Measurements from ENCODE around the gene SPINDOC. TPM values are rescaled to one million over a fixed set of nuclear protein-coding genes. Genes with fewer than 3 reads are reported as not detected.
A peak's percentile ranks its signal among the peaks of the same experiment; 100 is the strongest.

SPINDOC gene
- total and polyA plus RNA-seq, 9 of the 15 experiments (the other 6 are each of a cell fraction or from before 2014, with no cell fraction given): 0.70 to 36.3 (median 19.6) TPM

- TF ChIP-seq ZBTB9 (CRISPR knock-in tag; IDR thresholded peaks at IDR 0.05): 0 out of 2 replicates have a peak, but pooled peaks have one; percentile 54
- TF ChIP-seq SMARCA4 (IDR thresholded peaks at IDR 0.05): peak; percentile 84
- TF ChIP-seq NFIC (IDR thresholded peaks at IDR 0.05): 0 out of 2 replicates have a peak, but pooled peaks have one; percentile 5
- TF ChIP-seq GABPB2 (CRISPR knock-in tag; conservative IDR thresholded peaks at IDR 0.05): no peak
- TF ChIP-seq TEAD4 (IDR thresholded peaks at IDR 0.05; ENCODE audit: low read length): peak; percentile 69
- no peak for TF ChIP-seq TEAD4 (CRISPR knock-in tag; IDR thresholded peaks at IDR 0.05; ENCODE audit: borderline replicate concordance)
- no peak for TF ChIP-seq HNRNPUL1 (IDR thresholded peaks at IDR 0.05; ENCODE audit: low read length)
- TF ChIP-seq IRF9 (tag; IDR thresholded peaks at IDR 0.05): peak; percentile 85
- TF ChIP-seq PHF21A (IDR thresholded peaks at IDR 0.05; ENCODE audit: borderline replicate concordance, low read depth): no peak
- peak; percentile 64; the same call in 1 of the 2 replicates for TF ChIP-seq ZBTB33 (CRISPR knock-in tag; IDR thresholded peaks at IDR 0.05)
- no peak; the same call in 1 of the 2 replicates for TF ChIP-seq SMAD4 (CRISPR knock-in tag; conservative IDR thresholded peaks at IDR 0.05)
- peak; percentile 38; the same call in 1 of the 2 replicates for TF ChIP-seq FOXM1 (IDR thresholded peaks at IDR 0.05; ENCODE audit: low read depth)
- no peak for TF ChIP-seq FOXM1 (CRISPR knock-in tag; IDR thresholded peaks at IDR 0.05; ENCODE audit: low read depth)
- TF ChIP-seq ID3 (CRISPR knock-in tag; IDR thresholded peaks at IDR 0.05): no peak
- peak; percentile 44; the same call in 1 of the 2 replicates for TF ChIP-seq ID3 (tag; IDR thresholded peaks at IDR 0.05)
- peak; percentile 23; the same call in 1 of the 2 replicates for TF ChIP-seq BCOR (IDR thresholded peaks at IDR 0.05)
- TF ChIP-seq NR2C2 (CRISPR knock-in tag; IDR thresholded peaks at IDR 0.05): peak; percentile 66; the same call in 1 of the 2 replicates
- TF ChIP-seq NR2C2 (tag; IDR thresholded peaks at IDR 0.05): no peak
- TF ChIP-seq CREM (IDR thresholded peaks at IDR 0.05; ENCODE audit: low read depth): peak; percentile 46; the same call in 1 of the 2 replicates
- TF ChIP-seq E2F6 (IDR thresholded peaks at IDR 0.05; ENCODE audit: borderline replicate concordance in 1 of 2, extremely low read depth in 1 of 2, insufficient read depth in 1 of 2, insufficient read length in 1 of 2, low read depth in 1 of 2, low read length in 1 of 2, poor library complexity in 1 of 2, severe bottlenecking in 1 of 2): no peak
Observed at GRCh38 chr11:63871962-63872799, 58.9 kb downstream of the SPINDOC start (continued).

All from K562 (cell line).